IPS-18a (cell line): ENCODE data around the gene AGBL4.

Experiments used
- H3K27ac ChIP-seq: one replicate; pipeline ENCODE4 v1.5.1; 2013; ENCODE audit warnings: low read length
- H3K27me3 ChIP-seq: one replicate; pipeline ENCODE4 v1.6.1; 2013; ENCODE audit warnings: mild to moderate bottlenecking, low read length; ENCODE audit not compliant: control insufficient read depth, insufficient read depth
- H3K36me3 ChIP-seq: one replicate; pipeline ENCODE4 v1.6.1; 2013; ENCODE audit warnings: low read depth, low read length; ENCODE audit not compliant: control insufficient read depth
- H3K4me1 ChIP-seq: one replicate; pipeline ENCODE4 v1.6.1; 2013; ENCODE audit warnings: low read depth, low read length; ENCODE audit not compliant: control insufficient read depth
- H3K4me3 ChIP-seq: one replicate; pipeline ENCODE4 v1.5.1; 2013; ENCODE audit warnings: low read length
- H3K9ac ChIP-seq: one replicate; pipeline ENCODE4 v1.6.1; 2013; ENCODE audit warnings: mild to moderate bottlenecking, low read length, moderate library complexity
- H3K9me3 ChIP-seq: one replicate; pipeline ENCODE4 v1.6.1; 2013; ENCODE audit warnings: low read depth, low read length; ENCODE audit not compliant: control insufficient read depth

Gene AGBL4

GRCh38 chr1:48735796-48736195 lies 1288.0 kb downstream of the AGBL4 start:
- Histone ChIP-seq H3K36me3 (peaks cover 9% of the 10 kb centered on the region), H3K27ac (no peak overlapping the region), H3K9ac (no peak overlapping the region), H3K4me3 (no peak overlapping the region), H3K9me3 (no peaks in the 10 kb centered on the region), H3K27me3 (no peaks in the 10 kb centered on the region), H3K4me1 (peaks cover 4% of the 10 kb centered on the region)

GRCh38 chr1:48730164-48730910 lies 1293.4 kb downstream of the AGBL4 start:
- no peaks in the 10 kb centered on the region for H3K27me3 ChIP-seq
- H3K9me3 ChIP-seq, result no peaks in the 10 kb centered on the region
- no peak overlapping the region for H3K27ac ChIP-seq
- no peaks in the 10 kb centered on the region for H3K4me1 ChIP-seq
- no peak overlapping the region for H3K9ac ChIP-seq
- no peak overlapping the region for H3K4me3 ChIP-seq
- peaks cover 9% of the 10 kb centered on the region for H3K36me3 ChIP-seq

GRCh38 chr1:48728584-48728983 lies 1295.2 kb downstream of the AGBL4 start:
- Histone ChIP-seq H3K36me3 (no peaks in the 10 kb centered on the region), H3K27me3 (no peaks in the 10 kb centered on the region), H3K9ac (no peak overlapping the region), H3K27ac (no peak overlapping the region), H3K4me1 (no peaks in the 10 kb centered on the region), H3K4me3 (no peak overlapping the region), H3K9me3 (no peaks in the 10 kb centered on the region)

- Histone ChIP-seq H3K9me3 (no peaks in the 10 kb centered on the region), H3K4me3 (no peak overlapping the region), H3K27ac (no peak overlapping the region), H3K27me3 (no peaks in the 10 kb centered on the region), H3K36me3 (no peaks in the 10 kb centered on the region), H3K4me1 (no peaks in the 10 kb centered on the region), H3K9ac (no peak overlapping the region)
These were observed 1297.1 kb downstream of the AGBL4 start for GRCh38 chr1:48726557-48727215.

GRCh38 chr1:48726139-48726538 lies 1297.6 kb downstream of the AGBL4 start:
- Histone ChIP-seq H3K9me3 (no peaks in the 10 kb centered on the region), H3K4me3 (no peak overlapping the region), H3K9ac (no peak overlapping the region), H3K4me1 (no peaks in the 10 kb centered on the region), H3K27me3 (no peaks in the 10 kb centered on the region), H3K27ac (no peak overlapping the region), H3K36me3 (no peaks in the 10 kb centered on the region)

GRCh38 chr1:48725341-48726046 lies 1298.3 kb downstream of the AGBL4 start:
- H3K27me3 ChIP-seq, result no peaks in the 10 kb centered on the region
- no peaks in the 10 kb centered on the region for H3K9me3 ChIP-seq
- no peak overlapping the region for H3K4me3 ChIP-seq
- H3K9ac ChIP-seq, result no peak overlapping the region
- no peaks in the 10 kb centered on the region for H3K4me1 ChIP-seq
- no peak overlapping the region for H3K27ac ChIP-seq
- no peaks in the 10 kb centered on the region for H3K36me3 ChIP-seq

- Histone ChIP-seq H3K27ac (no peak overlapping the region), H3K36me3 (no peaks in the 10 kb centered on the region), H3K27me3 (no peaks in the 10 kb centered on the region), H3K9ac (no peak overlapping the region), H3K4me3 (no peak overlapping the region), H3K4me1 (no peaks in the 10 kb centered on the region), H3K9me3 (no peaks in the 10 kb centered on the region)
These were observed 1302.8 kb downstream of the AGBL4 start for GRCh38 chr1:48720929-48721328.

GRCh38 chr1:48718705-48719104 lies 1305.0 kb downstream of the AGBL4 start:
- Histone ChIP-seq H3K4me1 (no peaks in the 10 kb centered on the region), H3K27ac (no peak overlapping the region), H3K9ac (no peak overlapping the region), H3K27me3 (no peaks in the 10 kb centered on the region), H3K9me3 (no peaks in the 10 kb centered on the region), H3K36me3 (no peaks in the 10 kb centered on the region), H3K4me3 (no peak overlapping the region)

- no peaks in the 10 kb centered on the region for H3K4me1 ChIP-seq
- no peaks in the 10 kb centered on the region for H3K36me3 ChIP-seq
These were observed 1305.6 kb downstream of the AGBL4 start for GRCh38 chr1:48718116-48718630.

GRCh38 chr1:48717082-48717481 lies 1306.7 kb downstream of the AGBL4 start:
- no peaks in the 10 kb centered on the region for H3K9me3 ChIP-seq

More at GRCh38 chr1:48718116-48718630, 1305.6 kb downstream of the AGBL4 start:
- no peaks in the 10 kb centered on the region for H3K9me3 ChIP-seq
- no peaks in the 10 kb centered on the region for H3K27me3 ChIP-seq
- H3K27ac ChIP-seq, result no peak overlapping the region
- H3K9ac ChIP-seq, result no peak overlapping the region
- H3K4me3 ChIP-seq, result no peak overlapping the region

GRCh38 chr1:48715921-48716320 lies 1307.8 kb downstream of the AGBL4 start:
- H3K36me3 ChIP-seq, result no peaks in the 10 kb centered on the region

More at GRCh38 chr1:48717082-48717481, 1306.7 kb downstream of the AGBL4 start:
- H3K4me1 ChIP-seq, result no peaks in the 10 kb centered on the region
- H3K36me3 ChIP-seq, result no peaks in the 10 kb centered on the region
- H3K9ac ChIP-seq, result no peak overlapping the region
- H3K4me3 ChIP-seq, result no peak overlapping the region
- no peaks in the 10 kb centered on the region for H3K27me3 ChIP-seq
- H3K27ac ChIP-seq, result no peak overlapping the region

More at GRCh38 chr1:48715921-48716320, 1307.8 kb downstream of the AGBL4 start:
- Histone ChIP-seq H3K9me3 (no peaks in the 10 kb centered on the region), H3K9ac (no peak overlapping the region), H3K27me3 (no peaks in the 10 kb centered on the region), H3K4me3 (no peak overlapping the region), H3K4me1 (peaks cover under 1% of the 10 kb centered on the region), H3K27ac (no peak overlapping the region)
